ENCODE results near the gene CTDSPL. TPM values are rescaled to one million over a fixed set of nuclear protein-coding genes. Genes with fewer than 3 reads are reported as not detected.

CTDSPL gene
- total and polyA plus RNA-seq, 2 of the 8 experiments (the other 6 are each of a cell fraction or from before 2014, with no cell fraction given): 20.3 to 42.2 TPM

GRCh38 chr3:37940242-37940908 lies 78.7 kb downstream of the CTDSPL start:
- no peak overlapping the region for H3K4me3 ChIP-seq (ENCODE audit: extremely low read depth in 1 of 4, insufficient read depth in 2 of 4, low read depth in 3 of 4, low read length in 4 of 4)
- H4K5ac ChIP-seq (ENCODE audit: insufficient read length, low read depth, low read length): no peak overlapping the region
- H2BK15ac ChIP-seq (ENCODE audit: low read length): no peak overlapping the region
- H2AFZ ChIP-seq (ENCODE audit: low read length): no peak overlapping the region
- H3K23me2 ChIP-seq (ENCODE audit: low read depth, low read length): no peaks in the 10 kb centered on the region
- H3K56ac ChIP-seq (replicated peaks; ENCODE audit: insufficient read length, low read depth, low read length): no peak overlapping the region
- H2BK120ac ChIP-seq (replicated peaks; ENCODE audit: low read depth, low read length): no peak overlapping the region
- ChIA-PET POLR2A (ENCODE audit: partially characterized antibody) (no interaction called here), CTCF (ENCODE audit: partially characterized antibody) (interaction anchor here (1.7 to 4.4 kb wide), 4 partner anchors 12 to 34 kb away, joined by 3 to 23 read pairs (median 8); no protein-coding TSS in a partner anchor)
- DNase-seq (ENCODE audit: low read depth in 1 of 2, low spot score in 2 of 2) (no peak), FAIRE-seq (no peak)
- H3K18ac ChIP-seq (ENCODE audit: extremely low read depth, low read length): no peak overlapping the region
- H3K27ac ChIP-seq (ENCODE audit: low read depth, low read length): no peak overlapping the region
- no peaks in the 10 kb centered on the region for H3K9me3 ChIP-seq (ENCODE audit: insufficient read depth in 2 of 2, low read depth in 1 of 2, low read length in 1 of 2)
- H2BK5ac ChIP-seq (ENCODE audit: low read depth, low read length): no peak overlapping the region
- no peak overlapping the region for H4K8ac ChIP-seq (ENCODE audit: extremely low read depth, insufficient read depth, low read length)
- TF ChIP-seq CBX8 (IDR thresholded peaks at IDR 0.05; ENCODE audit: borderline replicate concordance, low read depth, low read length) (no peak), ATF3 (IDR thresholded peaks at IDR 0.05; ENCODE audit: insufficient read depth, low read depth, low read length) (no peak), MAX (IDR thresholded peaks at IDR 0.05) (no peak), TAF7 (optimal IDR thresholded peaks at IDR 0.05; ENCODE audit: borderline replicate concordance, low read depth, low read length) (no peak), KDM4A (IDR thresholded peaks at IDR 0.05; ENCODE audit: low read depth, low read length, severe bottlenecking) (no peak), EGR1 (IDR thresholded peaks at IDR 0.05; ENCODE audit: borderline replicate concordance, low read depth, low read length) (no peak), BCL11A (IDR thresholded peaks at IDR 0.05; ENCODE audit: low read depth in 2 of 2, low read length in 2 of 2) (no peak), TBP (IDR thresholded peaks at IDR 0.05; ENCODE audit: low read depth, low read length) (no peak), YY1 (IDR thresholded peaks at IDR 0.05; ENCODE audit: low read depth, low read length) (no peak), SAP30 (IDR thresholded peaks at IDR 0.05; ENCODE audit: insufficient read depth, insufficient replicate concordance, low read length) (no peak), ASH2L (IDR thresholded peaks at IDR 0.05; ENCODE audit: low read length) (no peak), POLR2A (IDR thresholded peaks at IDR 0.05; ENCODE audit: control extremely low read depth in 1 of 2, low read depth in 2 of 2, low read length in 2 of 2) (no peak)
- H4K91ac ChIP-seq (replicated peaks; ENCODE audit: insufficient read length, low read length): no peak overlapping the region
- no peaks in the 10 kb centered on the region; the same call in 1 of the 2 replicates for H3K79me1 ChIP-seq (ENCODE audit: low read depth, low read length)
- 95% methylated on average over 4 of the region's 4 CpGs; no CpG with 5 or more reads in 1 of the 2 experiments for WGBS, 2 experiments (ENCODE audit: extremely low coverage in 1 of 2, insufficient coverage in 1 of 2, insufficient read length in 1 of 2, insufficient replicate concordance in 2 of 2, low coverage in 1 of 2, low lambda C conversion rate in 2 of 2, missing lambda C conversion rate in 1 of 2)
- H3K36me3 ChIP-seq (ENCODE audit: control insufficient read depth in 2 of 4, insufficient read depth in 4 of 4, low read length in 3 of 4): no peaks in the 10 kb centered on the region
- no peak overlapping the region for H2AK5ac ChIP-seq (ENCODE audit: low read depth, low read length)
- no peak overlapping the region for H3K4ac ChIP-seq (replicated peaks; ENCODE audit: insufficient read length, low read depth, low read length)
- H3K4me1 ChIP-seq (replicated peaks in 1 of 4; ENCODE audit: control insufficient read depth in 3 of 4, insufficient read depth in 4 of 4, low read length in 3 of 4): peaks cover 0 to 5% (median 1%) of the 10 kb centered on the region in 4 experiments; a peak in 2 of 7 replicates
- no peak overlapping the region for H3K14ac ChIP-seq (ENCODE audit: insufficient read length)
- peaks cover 0 to 2% of the 10 kb centered on the region in 2 experiments for H4K20me1 ChIP-seq (replicated peaks in 1 of 2; ENCODE audit: control insufficient read depth in 1 of 2, insufficient read depth in 2 of 2, low read length in 2 of 2)
- H2BK20ac ChIP-seq (ENCODE audit: low read length): no peak overlapping the region
- no peaks in the 10 kb centered on the region for H3K79me2 ChIP-seq (ENCODE audit: control insufficient read depth in 1 of 2, insufficient read depth in 2 of 2, low read length in 2 of 2)
- no peaks in the 10 kb centered on the region for H3K27me3 ChIP-seq (replicated peaks in 1 of 4; ENCODE audit: control insufficient read depth in 3 of 4, extremely low read depth in 1 of 4, insufficient read depth in 3 of 4, low read length in 3 of 4)
- no peak overlapping the region for H3K9ac ChIP-seq (replicated peaks in 1 of 4; ENCODE audit: extremely low read depth in 1 of 4, low read depth in 3 of 4, low read length in 3 of 4)
- no peak overlapping the region for H2BK12ac ChIP-seq (ENCODE audit: low read depth, low read length)
- no peak overlapping the region for H3K23ac ChIP-seq (ENCODE audit: insufficient read length)
- no peak overlapping the region for H3K4me2 ChIP-seq (ENCODE audit: insufficient read depth in 1 of 2, low read depth in 2 of 2, low read length in 2 of 2)
